HepG2 (cell line): ENCODE results near the gene FFAR2. TPM values are rescaled to one million over a fixed set of nuclear protein-coding genes. Genes with fewer than 3 reads are reported as not detected.

Experiments
- BRD4 ChIP-seq: sonication (generic); formaldehyde crosslinking; IDR thresholded peaks from 2 replicates; pipeline ENCODE4 v1.4.0; 2020; ENCODE audit warnings: missing genetic modification reagents
- CBFB ChIP-seq: sonication (generic); formaldehyde crosslinking; IDR thresholded peaks from 2 replicates; pipeline ENCODE4 v1.4.0; 2020; ENCODE audit warnings: missing genetic modification reagents
- GPBP1L1 ChIP-seq: sonication (generic); formaldehyde crosslinking; IDR thresholded peaks from 2 replicates; pipeline ENCODE4 v1.5.0; 2020; ENCODE audit warnings: mild to moderate bottlenecking, missing genetic modification reagents
- HIVEP1 ChIP-seq: sonication (generic); formaldehyde crosslinking; IDR thresholded peaks from 2 replicates; pipeline ENCODE4 v1.4.0; 2020; ENCODE audit warnings: mild to moderate bottlenecking, missing genetic modification reagents
- KIAA2018 ChIP-seq: sonication (generic); formaldehyde crosslinking; IDR thresholded peaks from 2 replicates; pipeline ENCODE4 v1.5.0; 2020; ENCODE audit warnings: mild to moderate bottlenecking, missing genetic modification reagents, borderline replicate concordance
- KLF13 ChIP-seq: sonication (generic); formaldehyde crosslinking; IDR thresholded peaks from 2 replicates; pipeline ENCODE4 v1.4.0; 2020; ENCODE audit warnings: mild to moderate bottlenecking, missing genetic modification reagents
- KLF9 ChIP-seq: IDR thresholded peaks from 2 replicates; pipeline ENCODE4 v1.6.1; 2016; ENCODE audit warnings: low read depth
- MEIS2 ChIP-seq: sonication (generic); formaldehyde crosslinking; IDR thresholded peaks from 2 replicates; pipeline ENCODE4 v1.9.0; 2021; ENCODE audit warnings: mild to moderate bottlenecking, missing genetic modification reagents
- NFIB ChIP-seq: sonication (generic); formaldehyde crosslinking; IDR thresholded peaks from 2 replicates; pipeline ENCODE4 v1.9.0; 2021; ENCODE audit warnings: missing genetic modification reagents, mild to moderate bottlenecking, borderline replicate concordance
- NFKB2 ChIP-seq: sonication (generic); formaldehyde crosslinking; IDR thresholded peaks from 2 replicates; pipeline ENCODE4 v1.4.0; 2020; ENCODE audit warnings: missing genetic modification reagents, borderline replicate concordance
- PITX1 ChIP-seq: sonication (generic); formaldehyde crosslinking; IDR thresholded peaks from 2 replicates; pipeline ENCODE4 v1.5.1; 2020; ENCODE audit warnings: mild to moderate bottlenecking, missing genetic modification reagents
- RXRA ChIP-seq: sonication (generic); formaldehyde crosslinking; IDR thresholded peaks from 2 replicates; pipeline ENCODE4 v1.5.1; 2020; ENCODE audit warnings: missing genetic modification reagents
- SALL2 ChIP-seq: sonication (generic); formaldehyde crosslinking; IDR thresholded peaks from 2 replicates; pipeline ENCODE4 v1.8.1; 2023; ENCODE audit warnings: mild to moderate bottlenecking, missing genetic modification reagents, inconsistent platforms
- SKIL ChIP-seq: sonication (generic); formaldehyde crosslinking; IDR thresholded peaks from 2 replicates; pipeline ENCODE4 v1.8.0; 2022; ENCODE audit warnings: missing genetic modification reagents, mild to moderate bottlenecking, moderate library complexity, borderline replicate concordance
- TCF7L2 ChIP-seq: IDR thresholded peaks from 2 replicates; pipeline ENCODE4 v1.6.1; 2011; ENCODE audit warnings: mild to moderate bottlenecking, low read depth, low read length, moderate library complexity
- ZNF44 ChIP-seq: sonication (generic); formaldehyde crosslinking; IDR thresholded peaks from 2 replicates; pipeline ENCODE4 v1.5.1; 2020; ENCODE audit warnings: mild to moderate bottlenecking, missing genetic modification reagents
- ZNF614 ChIP-seq: IDR thresholded peaks from 2 replicates; pipeline ENCODE4 v1.6.1; 2018; ENCODE audit warnings: missing biosample characterization, missing genetic modification reagents, inconsistent platforms, borderline replicate concordance
- ZNF7 ChIP-seq: IDR thresholded peaks from 2 replicates; pipeline ENCODE4 v1.6.1; 2016; ENCODE audit warnings: missing biosample characterization, missing genetic modification reagents
- ZNF720 ChIP-seq: sonication (generic); formaldehyde crosslinking; IDR thresholded peaks from 2 replicates; pipeline ENCODE4 v1.4.0; 2020; ENCODE audit warnings: missing genetic modification reagents
- ZSCAN21 ChIP-seq: sonication (generic); formaldehyde crosslinking; IDR thresholded peaks from 2 replicates; pipeline ENCODE4 v1.8.0; 2022; ENCODE audit warnings: mild to moderate bottlenecking, missing genetic modification reagents, moderate library complexity, borderline replicate concordance
- polyA plus RNA-seq, 8 experiments: library from polyadenylated mRNA; depleted of rRNA in 3 of 8; stranded (reverse) in 7 of 8; unstranded in 1 of 8; fragments of >200 nt; fragmentation: Illumina TruSeq in 4 of 8; extraction: Trizol in 4 of 8; gene quantifications; 2 replicates each; pipeline versions ENCODE4 v1.2.1 to v1.2.3, GENCODE V29; 2011 to 2016; ENCODE audit warnings: low read depth in 4 of 8, missing spikeins in 1 of 8, mixed read lengths in 1 of 8; ENCODE audit not compliant: insufficient read depth in 1 of 8
- total RNA-seq, 5 experiments: library from RNA; depleted of rRNA; stranded (reverse); fragments of >200 nt; fragmentation: Illumina TruSeq; extraction: Trizol; gene quantifications; 2 replicates each; pipeline ENCODE4 v1.2.3, GENCODE V29; 2016; ENCODE audit warnings: low read depth in 1 of 5

Gene FFAR2
- total and polyA plus RNA-seq, 2 of the 13 experiments (the other 11 are each of a cell fraction or from before 2014, with no cell fraction given): 0.12 TPM; not detected in 1

GRCh38 chr19:35459414-35460082 is 11.5 kb downstream of the FFAR2 start (continued):
- no peak for TF ChIP-seq KIAA2018 (CRISPR knock-in tag)
- TF ChIP-seq BRD4 (CRISPR knock-in tag): no peak
- TF ChIP-seq TCF7L2: no peak
- TF ChIP-seq SALL2 (CRISPR knock-in tag): no peak
- peak; percentile 62; the same call in 1 of the 2 replicates for TF ChIP-seq SKIL (CRISPR knock-in tag)
- TF ChIP-seq ZNF7 (CRISPR knock-in tag): no peak
- no peak for TF ChIP-seq ZNF44
- no peak for TF ChIP-seq ZNF720 (CRISPR knock-in tag)
- peak; percentile 56; the same call in 1 of the 2 replicates for TF ChIP-seq RXRA (CRISPR knock-in tag)
- TF ChIP-seq ZNF614 (CRISPR knock-in tag): no peak
- TF ChIP-seq ZSCAN21 (CRISPR knock-in tag): no peak
- no peak for TF ChIP-seq CBFB (CRISPR knock-in tag)
- no peak for TF ChIP-seq NFKB2 (CRISPR knock-in tag)
- no peak for TF ChIP-seq NFIB
- TF ChIP-seq KLF9 (CRISPR knock-in tag): no peak
- no peak for TF ChIP-seq MEIS2
- no peak for TF ChIP-seq HIVEP1
- no peak for TF ChIP-seq GPBP1L1
- TF ChIP-seq KLF13 (CRISPR knock-in tag): no peak
- no peak for TF ChIP-seq PITX1 (CRISPR knock-in tag)
